NCI-H1092 treated with DMSO at 0.1 percent for 48 hours (cell line): ENCODE data around the gene SASH1.

ENCODE experiments used
- DNase-seq: peaks from one replicate; lab custom pipeline; 2025; lab: John Stamatoyannopoulos, UW

The SASH1 gene

DNA sequence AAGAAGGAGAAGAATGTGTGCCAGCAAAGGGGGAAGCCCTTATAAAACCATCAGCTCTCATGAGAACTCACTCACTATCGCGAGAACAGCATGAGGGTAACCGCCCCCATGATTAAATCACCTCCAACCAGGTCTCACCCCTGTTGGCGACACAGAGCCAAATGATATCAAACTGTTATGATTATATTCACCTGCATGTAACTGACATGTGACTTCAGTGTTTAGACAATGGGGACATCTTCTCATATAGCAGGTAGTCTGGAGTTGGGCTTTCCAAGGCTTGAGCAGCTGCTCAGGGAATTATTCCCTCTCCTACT lies 115.2 kb downstream of the SASH1 start:
- no peak for DNase-seq

DNA sequence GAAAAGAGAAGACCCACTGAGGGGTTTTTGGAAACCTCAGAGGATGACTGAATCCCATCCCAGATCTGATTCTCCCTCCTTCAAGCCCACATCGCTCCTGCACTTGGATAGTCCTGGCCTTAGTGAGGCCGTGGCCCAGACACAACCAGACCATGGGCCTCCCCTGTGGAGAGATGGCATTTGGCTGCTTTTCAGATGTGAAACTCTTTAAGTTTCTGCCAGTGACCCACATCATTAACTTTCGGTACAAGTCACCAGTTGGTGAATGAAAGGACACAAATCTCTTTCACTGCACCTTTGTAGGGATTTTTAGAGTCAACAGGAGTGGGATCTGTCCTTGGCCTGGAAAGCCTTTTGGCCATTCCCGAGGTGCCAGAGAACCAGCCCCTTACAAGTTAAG lies 116.6 kb downstream of the SASH1 start:
- DNase-seq: no peak

DNA sequence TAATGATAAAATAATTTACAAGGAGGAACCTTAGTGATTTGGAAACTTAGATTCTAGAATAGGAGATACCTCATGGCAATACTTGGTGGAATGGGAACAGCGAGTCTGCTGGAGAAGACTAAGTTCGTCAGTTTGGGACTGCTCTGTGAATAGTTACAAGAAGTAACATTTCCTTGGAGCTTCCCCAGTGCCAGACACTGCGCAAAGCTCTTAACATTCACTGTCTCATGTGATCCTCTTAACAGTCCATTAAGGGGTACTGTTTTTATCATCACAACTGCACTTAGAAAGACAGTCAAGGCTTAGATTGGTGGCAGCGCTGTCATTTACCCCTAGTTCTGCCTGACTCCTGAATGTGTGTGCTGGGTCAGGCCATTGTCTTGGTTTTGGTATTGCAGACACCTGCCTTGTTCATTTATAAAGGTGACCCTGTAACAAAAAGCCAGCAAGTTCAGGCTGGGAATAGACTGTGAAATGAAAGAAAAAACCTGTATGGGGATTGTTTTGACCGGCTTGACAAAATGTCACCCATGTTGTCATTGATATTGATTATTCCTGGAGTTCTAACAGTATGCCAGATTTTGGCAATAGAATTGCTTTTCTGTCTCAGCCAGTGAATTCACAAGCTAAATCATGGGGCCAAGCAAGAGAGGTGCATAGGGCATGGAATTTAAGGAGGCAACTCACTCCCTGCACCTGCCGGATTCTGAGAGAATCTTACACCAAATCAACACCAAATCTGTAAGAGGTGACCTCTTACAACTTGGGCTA lies 118.4 kb downstream of the SASH1 start:
- DNase-seq: no peak

DNA sequence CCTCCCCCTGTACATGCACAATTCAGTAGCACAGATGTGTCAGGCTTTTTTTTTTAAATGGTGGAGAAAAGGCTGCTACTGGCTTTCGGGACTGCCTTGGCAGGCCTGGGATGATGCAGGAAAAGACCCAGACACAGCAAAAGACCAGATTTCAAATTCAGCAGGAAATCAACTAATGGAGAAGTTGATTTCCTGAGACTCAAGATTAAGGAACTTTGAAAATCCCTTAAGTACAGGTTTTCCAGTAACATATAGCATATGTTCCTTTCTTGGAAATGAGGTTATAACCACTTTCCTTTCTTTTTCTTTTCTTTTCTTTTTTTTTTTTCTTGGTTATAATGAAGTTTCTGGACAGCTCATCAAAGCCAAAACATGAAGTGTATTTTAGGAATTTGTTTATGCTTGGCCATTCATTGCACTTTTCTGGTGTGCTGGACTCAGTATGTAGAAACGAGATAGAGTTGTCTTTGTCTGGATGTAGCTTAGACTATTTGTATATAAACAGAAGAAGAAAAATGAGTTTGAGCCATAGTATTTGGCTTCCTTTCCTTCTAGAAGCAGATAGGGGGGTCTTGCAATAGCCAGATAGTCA lies 119.4 kb downstream of the SASH1 start:
- DNase-seq: no peak

DNA sequence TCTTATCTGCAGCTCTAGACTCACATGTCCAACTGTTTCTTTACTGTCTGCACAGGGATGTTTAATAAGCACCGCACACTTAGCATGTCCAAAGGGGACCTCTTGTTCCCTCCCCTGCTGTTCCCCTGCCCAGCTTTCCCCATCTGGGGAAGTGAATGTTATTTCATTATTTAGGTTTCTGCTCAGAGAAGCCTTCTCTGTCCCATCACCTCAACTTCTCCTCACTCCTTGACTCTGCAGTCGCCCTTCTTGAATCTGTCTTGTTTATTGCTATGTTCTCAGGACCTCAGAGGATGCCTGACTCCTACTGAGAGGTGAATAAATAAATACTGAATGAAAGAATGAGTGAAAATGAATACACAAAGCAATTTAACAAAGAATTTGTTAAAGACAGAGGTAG lies 121.0 kb downstream of the SASH1 start:
- DNase-seq: no peak

DNA sequence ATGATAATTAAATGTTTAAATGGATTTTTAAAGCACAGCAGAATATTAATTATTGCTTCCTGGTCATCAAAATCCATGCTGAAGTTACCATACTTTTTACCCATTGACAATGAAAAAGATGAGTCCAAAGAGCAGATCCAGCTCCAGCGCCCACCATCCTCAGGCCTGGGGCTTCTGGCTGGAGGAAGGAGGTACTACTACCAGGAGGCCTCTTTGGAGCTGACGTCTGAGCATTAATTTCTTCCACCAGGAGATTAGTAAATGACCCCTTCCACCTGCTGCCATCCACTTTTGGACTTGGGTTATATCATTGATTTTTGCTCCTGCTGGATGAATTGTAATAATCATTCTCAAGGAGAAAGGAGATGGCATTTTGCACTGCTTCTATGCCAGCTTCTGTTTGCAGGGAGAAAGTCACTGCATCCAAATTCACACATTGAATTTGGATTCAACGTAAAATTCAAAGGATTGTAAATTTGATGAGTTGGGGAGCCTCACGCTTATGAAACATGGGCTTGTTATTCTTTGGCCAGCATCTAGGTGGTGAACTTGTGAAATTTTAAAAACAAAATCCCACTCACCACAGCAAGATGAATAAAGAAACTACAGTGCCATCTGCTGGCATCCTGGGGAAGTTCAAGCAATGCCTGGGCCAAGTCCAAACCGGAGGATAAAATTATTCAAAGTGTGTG lies 121.8 kb downstream of the SASH1 start:
- DNase-seq: peak; percentile 53

DNA sequence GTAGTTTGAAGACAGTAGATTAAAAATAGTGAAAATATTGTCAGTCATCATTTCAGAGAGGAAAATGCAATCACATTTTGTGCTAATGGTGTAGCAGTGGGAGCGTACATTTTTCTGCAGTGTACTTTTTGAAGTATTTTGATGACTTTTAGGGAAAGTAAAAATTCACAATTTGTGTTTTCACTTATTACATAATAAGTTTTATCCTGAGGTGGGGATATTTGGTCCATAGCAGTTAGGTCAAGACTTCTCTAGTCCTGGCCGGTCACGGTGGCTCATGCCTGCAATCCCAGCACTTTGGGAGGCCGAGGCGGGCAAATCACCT lies 122.3 kb downstream of the SASH1 start:
- no peak for DNase-seq

DNA sequence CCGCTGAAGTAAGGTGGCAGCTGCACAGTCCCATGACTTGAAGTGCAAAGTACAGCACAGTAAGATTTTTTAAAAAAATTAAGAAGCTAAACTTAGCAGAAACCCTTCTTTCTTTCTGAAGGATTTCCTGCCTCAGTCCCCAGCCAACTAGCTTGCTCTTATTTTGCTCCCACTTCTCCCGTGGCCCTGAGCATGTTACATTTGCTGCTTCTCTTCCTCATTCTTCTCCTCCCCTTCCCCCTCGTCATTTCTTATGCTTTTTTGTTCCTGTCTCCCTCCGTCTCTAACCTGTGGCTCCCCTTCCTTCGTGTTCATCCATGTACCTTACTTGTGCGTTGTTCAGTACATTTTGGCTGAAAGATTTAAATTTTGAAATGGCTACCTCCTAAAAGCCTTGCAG lies 123.0 kb downstream of the SASH1 start:
- DNase-seq: no peak

DNA sequence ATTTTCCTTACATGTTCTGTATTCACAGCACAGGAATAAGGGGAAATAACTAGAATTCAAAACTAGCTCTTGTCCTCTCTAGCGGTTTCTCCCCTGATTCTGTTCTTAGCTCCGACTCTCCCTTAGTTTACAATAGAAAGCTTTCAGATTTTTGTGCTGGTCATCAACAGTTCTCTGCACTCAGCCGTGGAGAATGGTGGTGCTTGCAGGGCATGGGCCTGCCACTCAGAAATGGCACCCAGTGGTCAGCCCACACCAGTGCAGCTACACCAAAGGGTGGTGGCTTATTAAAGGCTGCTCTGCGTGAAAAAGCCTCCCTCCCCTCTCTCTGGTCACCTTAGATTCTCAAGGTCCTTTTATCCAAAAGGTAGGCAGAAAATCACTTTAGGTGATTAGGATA lies 123.5 kb downstream of the SASH1 start:
- no peak for DNase-seq

DNA sequence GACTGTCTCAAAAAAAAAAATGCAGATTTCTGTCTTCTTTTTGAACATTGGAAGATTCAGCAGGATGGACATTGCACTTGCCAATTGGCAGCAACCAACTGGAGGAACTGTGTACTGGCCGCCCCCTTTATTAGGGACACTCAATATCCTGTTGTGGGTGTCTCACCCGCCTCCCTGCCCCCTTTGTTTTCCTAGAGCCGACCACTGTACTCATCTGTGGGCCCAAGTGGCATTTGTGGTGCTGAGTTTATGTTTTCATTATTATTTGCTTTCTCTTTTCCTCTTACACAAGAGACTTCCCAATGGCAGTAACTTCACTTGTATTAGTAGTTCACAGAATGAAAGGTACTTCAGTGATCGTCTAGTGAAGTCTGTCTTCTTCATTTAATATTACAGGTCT lies 125.3 kb downstream of the SASH1 start:
- no peak for DNase-seq

DNA sequence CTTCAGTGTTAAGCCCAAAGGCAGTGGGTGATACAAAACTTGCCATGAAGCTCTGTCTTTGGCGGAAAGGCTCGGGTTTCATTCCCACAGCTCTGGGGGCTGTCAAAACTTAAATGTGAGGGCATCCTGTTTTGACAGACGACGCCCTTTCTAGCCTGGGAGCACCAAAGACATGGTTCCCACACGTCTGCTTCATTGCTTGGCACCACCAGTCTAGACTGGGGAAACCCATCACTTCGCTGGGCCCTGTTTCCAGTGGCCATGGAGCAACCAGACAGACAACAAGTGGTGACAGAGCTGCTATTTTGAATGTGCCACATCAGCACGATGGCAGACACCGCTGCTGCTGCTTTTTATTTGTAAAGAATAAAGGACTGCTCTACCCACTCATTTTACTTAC lies 127.5 kb downstream of the SASH1 start:
- DNase-seq: no peak

DNA sequence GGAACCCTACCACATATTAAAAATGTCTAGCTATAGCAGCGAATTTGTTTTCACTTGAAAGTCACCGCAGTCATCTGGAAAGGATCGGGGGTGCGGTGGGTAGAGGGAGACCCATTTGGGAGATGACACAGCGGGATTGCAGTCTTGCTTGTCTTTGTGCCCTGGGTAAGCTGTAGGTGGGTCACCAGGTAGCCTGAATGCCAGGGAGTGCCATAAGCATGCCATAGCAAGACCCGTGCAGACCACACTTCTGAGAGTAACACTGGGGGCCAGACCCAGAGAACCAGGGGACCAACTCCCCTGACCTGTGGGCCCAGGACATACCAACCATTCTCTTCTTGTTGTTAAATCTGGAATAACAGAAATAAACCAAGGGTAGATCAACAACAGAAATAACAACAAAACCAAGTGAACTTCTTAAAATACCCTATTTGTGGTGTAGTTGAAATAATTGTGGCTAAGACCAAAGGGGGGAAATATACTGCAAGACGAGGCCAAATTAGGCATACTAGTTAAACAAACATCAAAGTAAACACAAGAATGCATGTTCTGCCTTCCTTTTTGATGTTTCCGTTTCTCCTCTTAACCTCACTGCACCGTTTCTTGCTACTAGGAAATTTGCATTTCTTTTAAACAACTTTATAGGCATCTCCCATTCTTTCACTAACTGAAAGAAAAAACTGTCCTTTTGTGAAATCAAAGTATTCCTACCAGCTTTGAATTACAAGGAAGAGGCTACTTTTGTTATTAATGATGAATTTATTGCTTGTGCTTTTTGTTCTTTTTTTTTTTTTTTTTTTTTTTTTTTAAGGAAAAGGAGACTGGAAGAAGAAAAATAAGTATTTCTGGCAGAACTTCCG lies 128.2 kb downstream of the SASH1 start:
- DNase-seq: no peak

DNA sequence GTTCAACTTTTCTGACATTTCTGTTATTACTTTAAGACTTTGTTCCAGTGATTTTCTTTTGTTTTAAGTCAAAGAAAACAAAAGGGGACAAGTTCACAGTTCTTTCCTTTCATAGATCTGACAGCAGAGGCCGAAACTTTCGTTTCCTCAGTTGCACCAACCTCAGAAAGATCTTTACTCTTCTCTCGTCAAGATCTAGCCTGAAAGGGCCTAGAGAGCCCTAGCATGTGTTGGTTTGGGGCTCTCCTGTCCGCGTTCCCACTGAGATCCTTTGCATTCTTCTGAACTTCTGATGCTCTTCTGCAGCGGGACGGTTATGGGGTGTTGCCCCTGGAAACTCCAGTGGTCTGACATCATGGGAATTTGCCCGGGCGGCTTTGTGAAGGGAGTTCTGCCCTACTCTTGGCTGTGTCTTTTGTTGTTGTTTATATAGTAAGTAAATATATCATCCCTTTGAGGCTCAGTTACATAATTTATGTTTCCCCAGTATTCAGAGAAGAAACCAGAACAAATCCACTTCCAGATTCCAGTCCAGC lies 129.1 kb downstream of the SASH1 start:
- DNase-seq: no peak

DNA sequence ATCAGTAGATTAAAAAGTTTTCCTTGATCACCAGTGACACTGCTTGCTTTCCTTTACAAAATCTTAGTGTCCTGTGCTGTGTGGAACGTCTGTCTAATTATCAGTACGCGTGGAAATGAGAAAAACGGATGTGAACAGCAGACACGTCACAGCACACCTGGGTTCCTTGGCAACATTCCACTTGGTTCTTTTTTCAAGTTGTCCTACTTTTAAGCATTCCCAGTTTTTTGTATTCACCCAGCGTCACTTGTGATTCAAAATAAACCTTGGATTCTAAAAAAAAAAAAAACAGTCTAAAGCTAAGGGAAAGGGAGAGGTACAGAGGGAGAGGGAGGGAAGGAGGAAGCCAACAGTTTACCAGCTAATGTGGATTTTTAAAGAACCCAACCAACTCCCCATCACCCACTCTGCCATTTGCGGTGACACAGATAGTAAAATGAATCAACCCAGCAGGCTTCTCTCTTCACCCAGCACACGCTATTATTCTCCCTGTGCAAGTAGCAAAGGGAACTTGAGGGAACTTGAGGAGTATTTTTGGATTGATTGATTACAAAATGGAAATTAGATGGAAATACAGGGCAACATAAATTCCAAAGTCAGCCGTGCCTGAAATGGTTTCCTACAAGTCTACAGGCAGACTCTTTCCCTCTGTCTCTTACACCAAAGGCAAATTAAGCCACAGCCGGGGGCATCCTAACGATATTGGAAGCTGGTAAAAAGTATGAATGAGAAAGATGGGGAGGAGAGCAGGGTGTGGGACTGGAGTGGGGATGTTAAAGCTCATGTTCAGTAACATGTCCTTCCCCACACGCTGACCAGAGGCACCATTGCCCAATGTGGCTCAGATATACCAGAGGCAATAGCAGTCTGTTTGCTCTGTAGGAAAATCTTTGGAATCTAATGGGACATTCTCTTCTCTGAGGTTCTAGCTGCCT lies 129.8 kb downstream of the SASH1 start:
- DNase-seq: no peak

DNA sequence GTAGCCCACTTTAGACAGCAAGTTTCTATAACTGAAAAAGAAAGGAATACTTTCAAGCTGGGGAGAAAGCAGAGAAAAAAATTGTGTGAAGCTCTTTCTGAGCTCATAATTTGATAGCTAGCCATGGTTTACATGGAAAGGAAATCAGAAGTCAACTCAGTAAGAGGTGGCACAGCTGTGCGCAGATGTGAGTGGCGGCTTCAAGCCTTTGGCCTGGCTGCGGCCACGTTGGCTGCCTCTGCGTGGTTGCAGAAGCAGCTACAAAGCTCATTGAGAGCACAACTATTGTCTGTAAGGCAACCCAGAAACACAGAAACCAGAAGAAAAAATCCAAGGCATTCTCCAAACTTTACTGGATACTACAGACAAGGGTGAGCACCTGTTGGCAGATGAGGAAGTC lies 136.9 kb downstream of the SASH1 start:
- no peak for DNase-seq

DNA sequence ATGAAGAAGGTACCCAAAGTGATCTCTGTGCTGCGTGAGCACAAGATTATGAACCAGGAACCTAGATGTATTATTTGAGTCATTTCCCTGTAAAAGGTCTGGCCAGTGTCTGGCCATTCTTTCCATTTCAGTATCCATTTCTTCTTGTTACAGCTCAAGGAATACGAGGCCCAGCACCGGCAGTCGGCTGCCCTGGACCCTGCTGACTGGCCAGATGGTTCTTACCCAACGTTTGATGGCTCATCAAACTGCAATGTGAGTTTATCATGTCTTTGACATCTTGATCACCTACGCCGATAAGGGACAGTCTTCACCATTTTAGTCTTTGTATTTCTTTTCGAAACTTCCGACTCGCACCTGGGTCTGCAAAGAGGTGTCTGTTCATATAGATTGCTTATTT lies 144.8 kb downstream of the SASH1 start:
- DNase-seq: no peak

DNA sequence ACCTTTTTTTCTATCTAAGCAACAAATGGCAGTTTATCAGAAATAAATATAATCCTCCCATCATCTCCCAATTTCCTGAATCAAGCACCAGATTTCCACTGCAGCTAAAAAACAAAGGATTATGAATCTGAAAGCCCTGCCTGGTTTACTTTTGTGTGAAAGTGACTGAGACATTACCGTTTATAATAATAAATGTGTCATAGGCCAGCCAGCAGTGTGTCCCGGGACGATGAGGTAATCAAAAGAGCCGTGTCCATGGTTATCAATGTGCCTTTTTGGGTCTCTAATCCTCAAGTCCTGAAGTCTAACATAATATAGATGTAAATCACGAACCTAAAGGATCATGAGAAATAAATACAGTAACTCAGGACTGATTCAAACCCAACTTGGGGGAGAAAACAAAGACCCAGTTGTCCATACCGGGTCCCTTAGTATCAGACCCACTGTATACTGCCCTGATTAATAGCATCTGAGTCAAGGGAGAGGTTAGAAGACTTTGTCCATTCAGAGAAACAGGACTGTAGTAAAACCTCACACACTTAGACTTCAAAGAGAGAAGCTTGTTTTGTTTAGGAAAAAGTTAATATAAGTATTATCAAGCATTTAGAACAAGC lies 149.1 kb downstream of the SASH1 start:
- no peak for DNase-seq

DNA sequence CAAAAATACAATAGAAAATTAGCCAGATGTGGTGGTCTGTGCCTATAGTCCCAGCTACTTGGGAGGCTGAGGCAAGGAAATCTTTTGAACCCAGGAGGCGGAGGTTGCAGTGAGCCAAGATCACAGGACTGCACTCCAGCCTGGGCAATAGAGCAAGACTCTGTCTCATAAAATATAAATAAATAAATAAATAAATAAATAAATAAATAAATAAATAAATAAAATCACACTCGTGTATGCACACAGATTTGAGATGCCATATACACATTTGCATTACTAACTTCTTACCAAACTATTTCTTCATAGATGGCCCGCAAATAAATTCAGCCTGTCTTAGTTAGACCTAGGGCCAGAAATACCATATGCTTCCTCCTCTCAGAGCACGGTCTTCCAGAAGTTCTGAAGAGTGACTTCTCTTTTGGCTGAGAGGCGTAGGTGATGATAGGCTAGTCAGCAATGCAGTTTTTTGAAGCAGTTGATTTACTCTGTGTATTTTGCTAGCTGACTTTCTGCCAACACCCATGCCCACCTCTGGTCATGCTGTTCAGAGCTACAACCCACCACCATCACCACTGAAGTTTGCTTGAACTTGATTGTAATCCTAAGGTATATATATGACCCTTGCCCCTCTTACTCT lies 150.1 kb downstream of the SASH1 start:
- DNase-seq: no peak

DNA sequence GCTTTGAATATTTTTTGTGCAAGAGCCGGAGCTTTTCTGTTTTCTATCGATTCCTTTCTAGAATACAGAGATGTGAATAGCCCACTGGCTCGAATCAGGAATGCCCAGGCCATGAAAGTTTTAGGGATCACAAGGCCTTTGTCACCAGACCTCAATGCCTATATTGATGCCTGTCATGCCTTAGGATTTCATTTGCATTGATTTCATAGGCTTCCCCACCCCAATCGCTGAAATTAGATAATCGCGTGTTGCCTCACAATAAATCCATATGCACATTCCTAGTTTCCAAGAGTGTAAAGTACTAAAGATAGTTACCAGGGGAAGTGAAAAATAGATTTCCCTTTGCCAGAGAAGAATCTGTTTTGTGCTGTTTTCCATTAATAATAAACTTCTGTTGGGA lies 150.8 kb downstream of the SASH1 start:
- no peak for DNase-seq

DNA sequence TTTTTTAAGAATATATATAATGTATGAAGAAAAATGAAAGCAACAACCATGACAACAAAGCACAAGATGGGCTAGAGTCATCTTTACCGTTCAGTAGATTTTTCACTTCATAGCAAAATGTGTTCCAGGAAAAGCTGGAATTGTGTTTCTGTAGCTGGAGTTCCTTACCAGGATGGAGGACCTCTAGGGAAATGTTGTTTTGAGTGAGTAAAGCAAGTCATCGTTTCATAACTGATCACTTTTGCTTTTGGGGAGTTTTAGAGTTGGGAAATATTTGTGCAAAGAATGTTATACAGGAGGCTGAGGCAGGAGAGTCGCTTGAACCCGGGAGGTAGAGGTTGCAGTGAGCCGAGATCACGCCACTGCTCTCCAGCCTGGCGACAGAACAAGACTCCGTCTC lies 151.6 kb downstream of the SASH1 start:
- no peak for DNase-seq

DNA sequence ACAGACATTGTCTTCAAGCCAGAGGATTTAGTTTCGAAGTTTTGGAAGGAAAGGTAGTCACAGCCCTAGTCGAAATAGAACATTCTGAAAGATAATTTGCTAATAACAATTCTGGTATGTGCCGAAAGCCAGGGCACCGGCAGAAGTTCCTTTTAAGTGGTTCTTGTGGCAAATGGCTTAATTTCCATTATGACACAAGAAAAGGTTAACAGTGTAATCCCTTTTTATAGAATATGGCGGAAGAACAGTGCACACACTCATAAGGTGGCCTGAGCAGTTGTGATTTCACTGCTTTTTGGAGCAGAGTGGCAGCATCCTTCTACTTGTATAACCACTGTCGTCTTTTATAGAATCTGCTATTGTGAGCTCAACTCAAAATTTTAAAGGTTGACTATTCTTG lies 152.4 kb downstream of the SASH1 start:
- DNase-seq: no peak
